ENCODE measurements around the gene ACAP1. TPM values are rescaled to one million over a fixed set of nuclear protein-coding genes. Genes with fewer than 3 reads are reported as not detected.
"Not testable (repeated sequence)": the region's sequence is repeated elsewhere in the genome, so short reads cannot be mapped to it uniquely, and the experiment has no call there.

The ACAP1 gene
- polyA plus RNA-seq, 1 donor = 13.6 TPM

GRCh38 chr17:7355573-7355972, 19.2 kb downstream of the ACAP1 start:
- no peak for DNase-seq

GRCh38 chr17:7356072-7356549, 19.8 kb downstream of the ACAP1 start:
- no peak for DNase-seq

- no peak for DNase-seq
Observed at GRCh38 chr17:7356756-7357155, 20.4 kb downstream of the ACAP1 start.

GRCh38 chr17:7357381-7357780, 21.1 kb downstream of the ACAP1 start:
- no peak for DNase-seq

- DNase-seq = no peak
Observed at GRCh38 chr17:7361906-7362305, 25.6 kb downstream of the ACAP1 start.

- DNase-seq = no peak
Observed at GRCh38 chr17:7363311-7363710, 27.0 kb downstream of the ACAP1 start.

- DNase-seq = not testable (repeated sequence)
Observed at GRCh38 chr17:7365963-7366362, 29.6 kb downstream of the ACAP1 start.

GRCh38 chr17:7367083-7367482, 30.8 kb downstream of the ACAP1 start:
- DNase-seq = no peak

- DNase-seq = no peak
Observed at GRCh38 chr17:7367918-7368598, 31.7 kb downstream of the ACAP1 start.

- not testable (repeated sequence) for DNase-seq
Observed at GRCh38 chr17:7368599-7368994, 32.3 kb downstream of the ACAP1 start.

GRCh38 chr17:7369825-7370224, 33.5 kb downstream of the ACAP1 start:
- DNase-seq = no peak

GRCh38 chr17:7370853-7371252, 34.5 kb downstream of the ACAP1 start:
- DNase-seq = no peak

GRCh38 chr17:7374353-7374752, 38.0 kb downstream of the ACAP1 start:
- no peak for DNase-seq

- no peak for DNase-seq
Observed at GRCh38 chr17:7379134-7379533, 42.8 kb downstream of the ACAP1 start.

- no peak for DNase-seq
Observed at GRCh38 chr17:7380321-7380720, 44.0 kb downstream of the ACAP1 start.

- DNase-seq = no peak
Observed at GRCh38 chr17:7380855-7381683, 44.7 kb downstream of the ACAP1 start, which contains the start of gene TNK1. TSS of gene TNK1 (plus strand) at chr17:7381089. CDS start at chr17:7382927, 1,838 bp downstream.

GRCh38 chr17:7382901-7383300, 46.6 kb downstream of the ACAP1 start:
- DNase-seq = no peak

- no peak for DNase-seq
Observed at GRCh38 chr17:7383371-7383741, 47.0 kb downstream of the ACAP1 start.

- no peak for DNase-seq
Observed at GRCh38 chr17:7383742-7384488, 47.6 kb downstream of the ACAP1 start.

GRCh38 chr17:7384489-7385081, 48.3 kb downstream of the ACAP1 start:
- no peak for DNase-seq

- DNase-seq = no peak
Observed at GRCh38 chr17:7388856-7389255, 52.5 kb downstream of the ACAP1 start.
